OCI-LY7 (cell line): ENCODE results near the gene CMTM4.

ENCODE experiments used
- EZH2phosphoT487 ChIP-seq: fragments of 200-600 bp; sonication (generic); IDR thresholded peaks from 2 replicates; pipeline ENCODE4 v1.6.1; 2018; ENCODE audit warnings: low read depth, borderline replicate concordance, mild to moderate bottlenecking, mixed run types, antibody characterized with exemption, low read length, moderate library complexity, mixed read lengths
- TF ChIP-seq, protein P1 (sequence below): fragments of 200-600 bp; sonication (generic); conservative IDR thresholded peaks from 2 replicates; pipeline ENCODE4 v1.5.1; 2014; ENCODE audit warnings: mild to moderate bottlenecking, antibody characterized with exemption, low read length, moderate library complexity, mixed read lengths

GRCh38 chr16:66699898-66700297 is 3.4 kb upstream of the CMTM4 start:
- no peak for TF ChIP-seq EZH2phosphoT487
- TF ChIP-seq, protein P1, sequence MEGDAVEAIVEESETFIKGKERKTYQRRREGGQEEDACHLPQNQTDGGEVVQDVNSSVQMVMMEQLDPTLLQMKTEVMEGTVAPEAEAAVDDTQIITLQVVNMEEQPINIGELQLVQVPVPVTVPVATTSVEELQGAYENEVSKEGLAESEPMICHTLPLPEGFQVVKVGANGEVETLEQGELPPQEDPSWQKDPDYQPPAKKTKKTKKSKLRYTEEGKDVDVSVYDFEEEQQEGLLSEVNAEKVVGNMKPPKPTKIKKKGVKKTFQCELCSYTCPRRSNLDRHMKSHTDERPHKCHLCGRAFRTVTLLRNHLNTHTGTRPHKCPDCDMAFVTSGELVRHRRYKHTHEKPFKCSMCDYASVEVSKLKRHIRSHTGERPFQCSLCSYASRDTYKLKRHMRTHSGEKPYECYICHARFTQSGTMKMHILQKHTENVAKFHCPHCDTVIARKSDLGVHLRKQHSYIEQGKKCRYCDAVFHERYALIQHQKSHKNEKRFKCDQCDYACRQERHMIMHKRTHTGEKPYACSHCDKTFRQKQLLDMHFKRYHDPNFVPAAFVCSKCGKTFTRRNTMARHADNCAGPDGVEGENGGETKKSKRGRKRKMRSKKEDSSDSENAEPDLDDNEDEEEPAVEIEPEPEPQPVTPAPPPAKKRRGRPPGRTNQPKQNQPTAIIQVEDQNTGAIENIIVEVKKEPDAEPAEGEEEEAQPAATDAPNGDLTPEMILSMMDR = no peak
